CD4-positive, alpha-beta T cell treated with Interleukin-17A for 4 hours (primary cell): ENCODE results near the gene COPS3.

Experiments used
- DNase-seq: peaks from one replicate; pipeline ENCODE4 v3.0.0-alpha.2; 2020; ENCODE audit warnings: mixed read lengths

Gene COPS3

GRCh38 chr17:17280613-17281549 is at the start of gene COPS3:
COPS3 (minus strand) TSS chr17:17281246; CDS start chr17:17281186, 60 bp downstream.
- DNase-seq = peak; percentile 98

DNA sequence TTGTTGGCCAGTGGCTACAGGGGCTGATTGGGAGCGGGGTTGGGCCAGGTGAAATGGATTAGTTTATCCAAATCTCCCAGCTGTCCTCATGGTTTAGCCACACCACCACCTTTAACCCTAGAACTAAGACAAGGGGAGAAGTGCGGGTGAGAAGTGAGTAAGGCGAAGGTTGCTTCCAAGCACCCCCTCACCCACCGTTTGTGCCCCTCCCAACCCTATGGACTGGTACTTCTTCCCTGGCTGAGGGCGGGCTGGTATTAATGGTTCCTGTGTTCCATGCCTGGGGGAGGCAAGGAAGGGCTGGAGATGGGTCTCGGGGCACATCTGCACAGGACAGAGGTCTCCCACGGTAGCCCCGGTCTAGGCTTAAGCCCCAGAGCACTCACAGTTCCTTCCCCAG is 47.2 kb upstream of the COPS3 start:
- DNase-seq = no peak

- DNase-seq = no peak
Measured at GRCh38 chr17:17326275-17326875, 45.3 kb upstream of the COPS3 start.

DNA sequence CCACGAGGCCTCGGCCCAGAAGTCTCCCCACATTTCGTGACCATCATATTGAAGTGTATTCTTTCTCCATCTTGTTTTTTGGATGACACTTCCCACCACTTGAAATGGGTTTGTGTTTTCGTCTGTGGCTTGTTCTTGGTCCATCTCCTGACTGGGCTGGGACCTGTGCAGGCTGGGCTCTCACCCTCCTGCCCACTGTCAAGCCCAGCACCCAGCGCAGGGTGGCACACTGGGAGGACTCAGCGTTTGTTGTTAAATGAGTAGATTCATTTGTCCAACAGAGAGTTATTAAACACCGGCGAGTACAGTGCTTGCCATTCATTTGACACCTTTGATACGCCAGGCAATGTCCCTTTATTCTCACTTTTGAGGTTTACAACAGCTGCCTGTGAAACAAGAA is 44.8 kb upstream of the COPS3 start:
- no peak for DNase-seq

- no peak for DNase-seq
Measured at GRCh38 chr17:17325228-17325627, 44.2 kb upstream of the COPS3 start.

DNA sequence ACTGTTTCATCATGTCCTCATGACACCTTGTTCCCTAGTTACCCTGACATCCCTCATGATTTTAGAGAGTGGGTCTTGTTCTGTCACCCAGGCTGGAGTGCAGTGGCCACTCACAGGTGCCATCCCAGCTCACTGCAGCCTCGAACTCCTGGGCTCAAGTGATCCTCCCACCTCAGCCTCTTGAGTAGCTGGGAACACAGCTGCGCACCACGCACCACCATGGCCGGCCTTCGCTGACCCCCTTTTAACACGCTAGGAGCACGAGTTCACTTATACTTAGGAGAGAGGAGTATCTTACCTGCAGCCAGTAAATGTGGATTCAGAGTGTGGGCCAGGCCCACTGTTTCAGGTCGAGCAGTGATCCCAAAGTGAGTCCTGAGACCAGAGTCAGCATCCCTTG is 43.6 kb upstream of the COPS3 start:
- DNase-seq = no peak

GRCh38 chr17:17322516-17323510 is 41.8 kb upstream of the COPS3 start:
- no peak for DNase-seq

- no peak for DNase-seq
Measured at GRCh38 chr17:17321356-17322025, 40.4 kb upstream of the COPS3 start.

DNA sequence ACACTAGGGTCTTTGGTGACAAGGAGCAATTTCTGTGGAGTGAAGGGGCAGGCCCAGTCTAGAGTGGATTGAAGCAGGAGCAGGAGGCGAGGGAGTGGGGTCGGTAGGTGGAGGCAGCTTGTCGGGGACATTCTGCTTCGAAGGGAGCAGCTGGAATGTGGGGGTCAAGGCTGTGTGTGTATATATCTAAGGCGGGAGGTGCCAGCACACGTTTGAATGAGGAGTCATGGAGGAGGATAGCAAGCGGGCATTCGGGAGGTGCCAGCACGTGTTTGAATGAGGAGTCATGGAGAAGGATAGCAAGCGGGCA is 39.8 kb upstream of the COPS3 start:
- no peak for DNase-seq

GRCh38 chr17:17320188-17320910 is 39.3 kb upstream of the COPS3 start:
- no peak for DNase-seq

DNA sequence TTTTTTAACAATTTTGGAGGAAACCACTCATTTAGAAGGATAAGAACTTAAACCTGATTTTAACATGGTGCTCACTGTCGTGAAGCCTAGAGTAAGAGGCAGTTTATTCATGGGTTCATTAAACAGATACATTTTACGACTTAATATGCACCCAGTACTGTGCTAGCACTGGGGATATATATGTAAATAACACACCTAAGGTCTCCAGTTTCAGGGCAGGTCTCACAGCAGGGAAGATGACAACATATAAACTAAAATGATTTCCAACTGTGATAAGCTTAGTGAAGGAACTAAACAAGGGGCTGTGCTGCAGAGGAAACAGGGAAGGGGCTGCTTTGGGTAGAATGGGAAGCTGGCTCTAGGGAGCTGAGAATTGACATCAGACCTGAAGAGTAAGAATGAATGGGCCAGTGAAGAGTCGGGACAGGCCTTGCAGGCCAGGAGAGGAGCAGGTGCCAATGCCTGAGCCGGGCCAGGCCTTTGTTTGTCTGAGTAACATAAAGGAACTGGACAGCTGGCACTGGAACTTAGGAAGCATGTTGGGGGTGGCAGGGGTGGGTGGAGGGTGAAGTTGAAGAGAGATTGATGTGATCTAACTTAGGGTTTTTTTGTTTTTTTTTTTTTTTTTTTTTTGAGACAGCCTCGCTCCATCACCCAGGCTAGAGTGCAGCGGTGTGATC is 34.2 kb upstream of the COPS3 start:
- no peak for DNase-seq

- DNase-seq = no peak
Measured at GRCh38 chr17:17314501-17315071, 33.5 kb upstream of the COPS3 start.

DNA sequence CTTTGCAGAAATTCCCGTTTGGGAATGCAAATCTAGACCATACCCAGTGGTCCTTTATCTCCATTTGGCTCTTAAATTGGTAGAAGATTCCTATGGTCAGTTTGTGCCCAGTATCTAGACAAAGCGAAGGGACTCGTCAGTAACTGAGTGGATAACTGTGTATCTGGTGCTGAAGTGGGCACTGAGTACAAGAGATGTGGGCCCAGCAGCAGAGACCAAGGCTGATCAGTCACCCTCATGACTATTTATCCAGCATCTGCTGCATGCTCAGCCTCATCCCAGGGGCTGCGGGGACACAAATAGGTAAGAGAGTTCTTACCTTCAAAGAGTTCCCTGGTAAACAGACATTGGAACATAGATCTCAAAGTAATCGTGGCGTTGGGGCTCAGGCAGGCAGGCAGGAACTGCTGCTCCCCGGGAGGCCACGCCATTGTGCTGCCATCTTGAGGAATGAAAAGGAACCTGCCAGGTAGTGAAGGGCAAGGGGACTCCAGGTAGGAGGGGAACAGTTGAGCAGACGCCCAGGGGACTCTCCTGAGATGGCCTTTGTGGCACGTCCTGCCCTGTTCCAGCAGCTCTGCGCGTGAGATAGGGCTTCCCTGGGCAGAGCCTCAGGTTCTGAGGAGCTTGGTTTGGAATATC is 32.4 kb upstream of the COPS3 start:
- peak; percentile 82 for DNase-seq

DNA sequence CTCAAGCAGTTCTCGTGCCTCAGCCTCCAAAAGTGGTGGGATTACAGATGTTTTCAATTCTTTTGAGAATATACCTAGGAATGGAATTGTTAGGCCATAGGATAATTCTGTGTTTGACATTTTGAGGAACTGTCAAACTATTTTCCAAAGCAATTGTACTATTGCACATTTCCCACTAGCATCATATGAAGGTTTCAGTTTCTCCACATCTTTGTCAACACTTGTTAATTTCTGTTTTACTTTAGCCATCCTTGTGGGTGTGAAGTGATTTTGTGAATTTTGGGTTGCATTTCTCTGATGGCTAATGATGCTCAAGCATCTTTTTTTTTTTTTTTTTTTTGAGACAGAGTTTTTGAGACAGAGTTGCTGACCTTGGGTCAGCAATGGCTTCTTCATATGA is 28.3 kb upstream of the COPS3 start:
- no peak for DNase-seq

DNA sequence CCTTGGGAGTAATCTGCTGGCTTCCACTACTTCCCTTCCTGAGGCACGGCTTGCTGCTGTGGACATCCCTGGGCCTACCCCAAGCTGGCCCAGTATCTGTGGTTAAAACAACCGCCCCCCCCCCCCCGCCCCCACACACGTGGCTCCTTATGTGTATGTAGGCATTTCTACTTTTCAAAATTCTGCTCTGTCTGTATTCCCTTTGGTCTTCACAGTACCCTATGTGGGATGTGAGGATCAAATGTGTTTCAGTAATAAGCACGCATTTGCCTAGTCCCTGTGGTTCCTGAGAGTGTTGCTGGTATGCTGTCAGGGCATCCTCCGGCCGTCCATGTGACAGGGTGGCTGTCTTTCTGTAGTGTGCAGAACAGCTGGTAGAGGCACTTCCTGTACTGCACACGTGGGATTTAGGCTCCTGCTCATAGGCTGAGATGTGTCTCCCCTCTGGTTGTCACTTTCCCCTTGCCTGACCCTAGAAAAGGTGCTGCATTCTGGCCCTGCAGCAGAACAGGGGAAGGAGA is 24.3 kb upstream of the COPS3 start:
- DNase-seq = peak; percentile 66

GRCh38 chr17:17304521-17304985 is 23.5 kb upstream of the COPS3 start:
- DNase-seq = peak; percentile 19

- DNase-seq = no peak
Measured at GRCh38 chr17:17303847-17304490, 22.9 kb upstream of the COPS3 start.

- DNase-seq = peak; percentile 84
Measured at GRCh38 chr17:17303010-17303846, 22.2 kb upstream of the COPS3 start, which contains the start of gene NT5M. NT5M (plus strand) TSS chr17:17303373; CDS start chr17:17303551, 178 bp downstream.
